HEK293 (cell line): ENCODE data around the gene STK35.

Source experiments
- CTCF ChIA-PET: fragments of 350-600 bp; formaldehyde crosslinking; extraction: SDS; loops from one replicate; lab custom pipeline; 2021; ENCODE audit warnings: antibody characterized with exemption; lab: Yijun Ruan, JAX
- POLR2A ChIA-PET: fragments of 300-600 bp; formaldehyde crosslinking; extraction: SDS; loops from one replicate; lab custom pipeline; 2020; ENCODE audit warnings: antibody characterized with exemption, inconsistent platforms; lab: Yijun Ruan, JAX
- H3K27ac ChIP-seq: fragments of 200-500 bp; sonication (Bioruptor generic); 2 replicates; pipeline ENCODE4 v1.5.1; 2014; ENCODE audit warnings: low read depth, low read length, control low read depth, inconsistent platforms; ENCODE audit errors: extremely low read depth
- H3K36me3 ChIP-seq, 2 experiments: fragments of 200-500 bp in 1 of 2; sonication (Bioruptor generic) in 1 of 2; 1 replicate in 1 of 2; 2 replicates in 1 of 2; pipeline ENCODE4 v1.5.1; 2014 to 2017; ENCODE audit warnings: inconsistent platforms in 2 of 2, low read length in 2 of 2; ENCODE audit not compliant: control insufficient read depth in 2 of 2, insufficient read depth in 1 of 2
- H3K4me1 ChIP-seq: fragments of 200-500 bp; sonication (Bioruptor generic); 2 replicates; pipeline ENCODE4 v1.5.1; 2014; ENCODE audit warnings: mild to moderate bottlenecking, low read length, inconsistent platforms; ENCODE audit not compliant: control insufficient read depth, insufficient read depth
- H3K4me3 ChIP-seq: 2 replicates; pipeline ENCODE4 v1.5.1; 2011; ENCODE audit warnings: low read depth, mild to moderate bottlenecking, control low read depth, low read length, moderate library complexity
- H3K9me3 ChIP-seq: fragments of 200-500 bp; sonication (Bioruptor generic); 2 replicates; pipeline ENCODE4 v1.5.1; 2014; ENCODE audit warnings: low read depth, low read length, inconsistent platforms; ENCODE audit not compliant: control insufficient read depth, insufficient read depth
- ATF2 ChIP-seq: fragments of 450-650 bp; formaldehyde crosslinking; IDR thresholded peaks from 2 replicates; pipeline ENCODE4 v1.5.1; 2016; ENCODE audit warnings: missing biosample characterization, missing genetic modification characterization, low read depth
- KLF17 ChIP-seq: fragments of 450-650 bp; formaldehyde crosslinking; IDR thresholded peaks from 2 replicates; pipeline ENCODE4 v1.5.1; 2016; ENCODE audit warnings: missing biosample characterization, missing genetic modification characterization
- SETDB1 ChIP-seq: IDR thresholded peaks from one replicate; pipeline ENCODE4 v1.6.1; 2017; ENCODE audit warnings: mild to moderate bottlenecking, low read length, moderate library complexity, mixed read lengths; ENCODE audit not compliant: insufficient read length
- ZBTB21 ChIP-seq: fragments of 450-650 bp; formaldehyde crosslinking; IDR thresholded peaks from 2 replicates; pipeline ENCODE4 v1.5.1; 2017; ENCODE audit warnings: missing biosample characterization, missing genetic modification characterization
- ZBTB6 ChIP-seq: fragments of 450-650 bp; formaldehyde crosslinking; IDR thresholded peaks from 2 replicates; pipeline ENCODE4 v1.5.1; 2017; ENCODE audit warnings: missing biosample characterization, missing genetic modification characterization
- ZFP3 ChIP-seq: fragments of 450-650 bp; formaldehyde crosslinking; IDR thresholded peaks from 2 replicates; pipeline ENCODE4 v1.5.1; 2016; ENCODE audit warnings: low read depth, missing biosample characterization, missing genetic modification characterization
- ZNF10 ChIP-seq: fragments of 450-650 bp; formaldehyde crosslinking; IDR thresholded peaks from 2 replicates; pipeline ENCODE4 v1.5.1; 2017; ENCODE audit warnings: missing biosample characterization, missing genetic modification characterization
- ZNF221 ChIP-seq: fragments of 450-650 bp; formaldehyde crosslinking; IDR thresholded peaks from 2 replicates; pipeline ENCODE4 v1.5.1; 2017; ENCODE audit warnings: missing biosample characterization, missing genetic modification characterization, borderline replicate concordance
- ZNF24 ChIP-seq: fragments of 450-650 bp; formaldehyde crosslinking; IDR thresholded peaks from 2 replicates; pipeline ENCODE4 v1.5.1; 2016; ENCODE audit warnings: missing biosample characterization, missing genetic modification characterization
- ZNF26 ChIP-seq: fragments of 450-650 bp; formaldehyde crosslinking; IDR thresholded peaks from 2 replicates; pipeline ENCODE4 v1.5.1; 2016; ENCODE audit warnings: missing biosample characterization, missing genetic modification characterization
- ZNF280D ChIP-seq: fragments of 450-650 bp; formaldehyde crosslinking; IDR thresholded peaks from 2 replicates; pipeline ENCODE4 v1.5.1; 2016; ENCODE audit warnings: missing biosample characterization, missing genetic modification characterization
- ZNF302 ChIP-seq: fragments of 450-650 bp; formaldehyde crosslinking; IDR thresholded peaks from 2 replicates; pipeline ENCODE4 v1.5.1; 2016; ENCODE audit warnings: missing biosample characterization, missing genetic modification characterization, low read depth
- ZNF324 ChIP-seq: fragments of 450-650 bp; formaldehyde crosslinking; IDR thresholded peaks from 2 replicates; pipeline ENCODE4 v1.5.1; 2016; ENCODE audit warnings: missing biosample characterization, missing genetic modification characterization
- ZNF394 ChIP-seq: fragments of 450-650 bp; formaldehyde crosslinking; IDR thresholded peaks from 2 replicates; pipeline ENCODE4 v1.5.1; 2016; ENCODE audit warnings: missing biosample characterization, missing genetic modification characterization, mild to moderate bottlenecking, moderate library complexity, borderline replicate concordance
- ZNF449 ChIP-seq: fragments of 450-650 bp; formaldehyde crosslinking; IDR thresholded peaks from 2 replicates; pipeline ENCODE4 v1.5.1; 2017; ENCODE audit warnings: missing biosample characterization, mild to moderate bottlenecking, missing genetic modification characterization, moderate library complexity
- ZNF560 ChIP-seq: fragments of 450-650 bp; formaldehyde crosslinking; IDR thresholded peaks from 2 replicates; pipeline ENCODE4 v1.5.1; 2017; ENCODE audit warnings: missing biosample characterization, missing genetic modification characterization, borderline replicate concordance
- ZNF624 ChIP-seq: fragments of 450-650 bp; formaldehyde crosslinking; IDR thresholded peaks from 2 replicates; pipeline ENCODE4 v1.5.1; 2017; ENCODE audit warnings: missing biosample characterization, missing genetic modification characterization
- ZNF626 ChIP-seq: fragments of 450-650 bp; sonication (Bioruptor Pico); formaldehyde crosslinking; IDR thresholded peaks from 2 replicates; pipeline ENCODE4 v1.5.1; 2018; ENCODE audit warnings: missing biosample characterization, missing genetic modification characterization, inconsistent platforms
- ZNF692 ChIP-seq: fragments of 450-650 bp; formaldehyde crosslinking; IDR thresholded peaks from 2 replicates; pipeline ENCODE4 v1.5.1; 2016; ENCODE audit warnings: missing biosample characterization, missing genetic modification characterization

The STK35 gene

GRCh38 chr20:2051946-2052345 is 49.7 kb upstream of the STK35 start (continued):
- no peak for TF ChIP-seq ZFP3 (tag by site-specific recombination)
- TF ChIP-seq ZNF280D (tag by site-specific recombination): no peak
- TF ChIP-seq ZNF24 (tag by site-specific recombination): no peak
- TF ChIP-seq ZBTB6 (tag by site-specific recombination): no peak
- TF ChIP-seq ZBTB21 (tag by site-specific recombination): no peak
- TF ChIP-seq ZNF302: no peak
- TF ChIP-seq ZNF10 (tag by site-specific recombination): no peak
- TF ChIP-seq ZNF626 (tag by site-specific recombination): no peak

- POLR2A ChIA-PET: no interaction called here
- TF ChIP-seq ZNF560 (tag by site-specific recombination) (no peak), ZNF449 (tag by site-specific recombination) (no peak), ZNF221 (no peak), ZNF324 (tag by site-specific recombination) (no peak), ATF2 (no peak), KLF17 (tag by site-specific recombination) (no peak)
- TF ChIP-seq, all 188 proteins: peak for 0
- CTCF ChIA-PET: interaction anchor here (0.6 to 1.0 kb wide), 2 partner anchors 9 to 1562 kb away, joined by 3 to 5 read pairs; no protein-coding TSS in a partner anchor
These were observed 48.9 kb upstream of the STK35 start for GRCh38 chr20:2052741-2053140.

GRCh38 chr20:2053615-2054014 is 48.0 kb upstream of the STK35 start:
- H3K36me3 ChIP-seq: no peaks in the 10 kb centered on the region
- no peak overlapping the region for H3K27ac ChIP-seq
- no peak overlapping the region for H3K4me3 ChIP-seq
- H3K4me1 ChIP-seq: no peaks in the 10 kb centered on the region
- no peak for TF ChIP-seq ZNF624 (tag by site-specific recombination)
- no peak for TF ChIP-seq ZNF26 (tag by site-specific recombination)
- no peak for TF ChIP-seq ZBTB6 (tag by site-specific recombination)
- no peak for TF ChIP-seq ZNF394 (tag by site-specific recombination)
- peak; percentile 53 for TF ChIP-seq SETDB1
- no peak for TF ChIP-seq ZNF692 (tag by site-specific recombination)
- TF ChIP-seq, all 188 proteins: peak for 1
- no peaks in the 10 kb centered on the region for H3K9me3 ChIP-seq
- CTCF ChIA-PET: no interaction called here
- POLR2A ChIA-PET: no interaction called here

More at GRCh38 chr20:2052741-2053140, 48.9 kb upstream of the STK35 start:
- Histone ChIP-seq H3K4me3 (no peak overlapping the region), H3K4me1 (no peaks in the 10 kb centered on the region), H3K27ac (no peak overlapping the region), H3K9me3 (no peaks in the 10 kb centered on the region), H3K36me3 (no peaks in the 10 kb centered on the region)
